ENCODE data around the gene MCF2L. TPM values are rescaled to one million over a fixed set of nuclear protein-coding genes. Genes with fewer than 3 reads are reported as not detected.

Gene MCF2L
- total RNA-seq, 2 experiments from 2014 or later, result 13.0 to 13.5 TPM

- TF ChIP-seq, protein P1, sequence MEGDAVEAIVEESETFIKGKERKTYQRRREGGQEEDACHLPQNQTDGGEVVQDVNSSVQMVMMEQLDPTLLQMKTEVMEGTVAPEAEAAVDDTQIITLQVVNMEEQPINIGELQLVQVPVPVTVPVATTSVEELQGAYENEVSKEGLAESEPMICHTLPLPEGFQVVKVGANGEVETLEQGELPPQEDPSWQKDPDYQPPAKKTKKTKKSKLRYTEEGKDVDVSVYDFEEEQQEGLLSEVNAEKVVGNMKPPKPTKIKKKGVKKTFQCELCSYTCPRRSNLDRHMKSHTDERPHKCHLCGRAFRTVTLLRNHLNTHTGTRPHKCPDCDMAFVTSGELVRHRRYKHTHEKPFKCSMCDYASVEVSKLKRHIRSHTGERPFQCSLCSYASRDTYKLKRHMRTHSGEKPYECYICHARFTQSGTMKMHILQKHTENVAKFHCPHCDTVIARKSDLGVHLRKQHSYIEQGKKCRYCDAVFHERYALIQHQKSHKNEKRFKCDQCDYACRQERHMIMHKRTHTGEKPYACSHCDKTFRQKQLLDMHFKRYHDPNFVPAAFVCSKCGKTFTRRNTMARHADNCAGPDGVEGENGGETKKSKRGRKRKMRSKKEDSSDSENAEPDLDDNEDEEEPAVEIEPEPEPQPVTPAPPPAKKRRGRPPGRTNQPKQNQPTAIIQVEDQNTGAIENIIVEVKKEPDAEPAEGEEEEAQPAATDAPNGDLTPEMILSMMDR (IDR thresholded peaks at IDR 0.05), result no peak
- DNase-seq, result no peak
- H3K27ac ChIP-seq (ENCODE audit: low read depth in 1 of 2, low read length in 2 of 2), result no peak overlapping the region
- H3K27me3 Mint-ChIP-seq, result no peaks in the 10 kb centered on the region
- intact Hi-C loops (cut with DNase I, micrococcal nuclease), result no loop called here
- peaks cover 12% of the 10 kb centered on the region for H3K36me3 Mint-ChIP-seq (ENCODE audit: low read depth)
- no peak overlapping the region for H3K4me3 ChIP-seq (ENCODE audit: low read length)
- H3K4me1 ChIP-seq (ENCODE audit: insufficient read depth, low read length), result no peaks in the 10 kb centered on the region
- no peak for ATAC-seq (ENCODE audit: poor library complexity)
- no peaks in the 10 kb centered on the region for H3K4me1 Mint-ChIP-seq (ENCODE audit: low read depth)
- ChIA-PET CTCF (no interaction called here), POLR2A (no interaction called here)
- H3K9me3 Mint-ChIP-seq, result no peaks in the 10 kb centered on the region
- H3K27me3 ChIP-seq (ENCODE audit: control insufficient read depth in 1 of 2, insufficient read depth in 2 of 2, low read length in 2 of 2), result no peaks in the 10 kb centered on the region
- H3K4me3 Mint-ChIP-seq, result no peak overlapping the region
- peaks cover 0 to 4% of the 10 kb centered on the region in 2 experiments for H3K9me3 ChIP-seq (ENCODE audit: control insufficient read depth in 1 of 2, insufficient read depth in 1 of 2, low read length in 2 of 2)
- H3K36me3 ChIP-seq (ENCODE audit: insufficient read depth, low read length), result peaks cover 3% of the 10 kb centered on the region
- no peak overlapping the region for H3K27ac Mint-ChIP-seq
Observed at GRCh38 chr13:113065406-113066141, 96.6 kb downstream of the MCF2L start.

- DNase-seq (no peak), ATAC-seq (ENCODE audit: poor library complexity) (no peak)
- H3K27me3 Mint-ChIP-seq, result no peaks in the 10 kb centered on the region
- Histone ChIP-seq H3K4me3 (ENCODE audit: low read length) (no peak overlapping the region), H3K9me3 (ENCODE audit: control insufficient read depth in 1 of 2, insufficient read depth in 1 of 2, low read length in 2 of 2) (peaks cover 0 to 4% of the 10 kb centered on the region in 2 experiments), H3K4me1 (ENCODE audit: insufficient read depth, low read length) (no peaks in the 10 kb centered on the region), H3K27ac (ENCODE audit: low read depth in 1 of 2, low read length in 2 of 2) (no peak overlapping the region), H3K27me3 (ENCODE audit: control insufficient read depth in 1 of 2, insufficient read depth in 2 of 2, low read length in 2 of 2) (no peaks in the 10 kb centered on the region), H3K36me3 (ENCODE audit: insufficient read depth, low read length) (peaks cover 3% of the 10 kb centered on the region)
- H3K36me3 Mint-ChIP-seq (ENCODE audit: low read depth), result peaks cover 17% of the 10 kb centered on the region
- intact Hi-C loops (cut with DNase I, micrococcal nuclease), result no loop called here
- no peaks in the 10 kb centered on the region for H3K4me1 Mint-ChIP-seq (ENCODE audit: low read depth)
- H3K9me3 Mint-ChIP-seq, result no peaks in the 10 kb centered on the region
- ChIA-PET POLR2A (no interaction called here), CTCF (no interaction called here)
- no peak overlapping the region for H3K27ac Mint-ChIP-seq
- TF ChIP-seq, protein P1 (IDR thresholded peaks at IDR 0.05), result no peak
- H3K4me3 Mint-ChIP-seq, result no peak overlapping the region
Observed at GRCh38 chr13:113066142-113066455, 97.1 kb downstream of the MCF2L start.

DNA sequence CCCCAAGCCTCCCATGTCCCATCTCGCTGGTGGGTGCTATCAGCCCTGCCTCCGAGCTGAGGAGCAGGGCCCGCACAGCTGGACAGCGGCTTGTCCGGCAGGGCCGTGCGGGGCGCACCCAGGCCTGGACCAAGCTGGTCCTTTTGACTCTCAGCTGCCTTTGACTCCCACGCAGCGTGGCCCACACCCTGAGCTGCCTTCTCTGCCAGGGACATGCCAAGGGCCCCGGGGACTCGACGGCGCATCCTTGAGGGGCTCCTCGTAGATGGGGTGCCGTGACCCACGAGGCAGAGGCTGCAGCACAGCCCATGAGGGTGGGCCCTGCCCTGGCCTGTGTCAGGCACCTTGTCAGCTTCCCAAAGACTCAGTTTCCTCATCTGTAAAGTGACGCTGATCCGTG, 97.7 kb downstream of the MCF2L start:
- Mint-ChIP-seq H3K36me3 (ENCODE audit: low read depth) (peaks cover 24% of the 10 kb centered on the region), H3K9me3 (no peaks in the 10 kb centered on the region), H3K27me3 (no peaks in the 10 kb centered on the region), H3K4me3 (no peak overlapping the region), H3K27ac (no peak overlapping the region), H3K4me1 (ENCODE audit: low read depth) (no peaks in the 10 kb centered on the region)
- Histone ChIP-seq H3K27me3 (ENCODE audit: control insufficient read depth in 1 of 2, insufficient read depth in 2 of 2, low read length in 2 of 2) (no peaks in the 10 kb centered on the region), H3K27ac (ENCODE audit: low read depth in 1 of 2, low read length in 2 of 2) (no peak overlapping the region), H3K36me3 (ENCODE audit: insufficient read depth, low read length) (peaks cover 3% of the 10 kb centered on the region), H3K4me3 (ENCODE audit: low read length) (no peak overlapping the region), H3K9me3 (ENCODE audit: control insufficient read depth in 1 of 2, insufficient read depth in 1 of 2, low read length in 2 of 2) (peaks cover 0 to 4% of the 10 kb centered on the region in 2 experiments), H3K4me1 (ENCODE audit: insufficient read depth, low read length) (no peaks in the 10 kb centered on the region)
- ChIA-PET POLR2A (no interaction called here), CTCF (no interaction called here)
- intact Hi-C loops (cut with DNase I, micrococcal nuclease), result no loop called here
- TF ChIP-seq, protein P1 (IDR thresholded peaks at IDR 0.05), result no peak
- no peak for DNase-seq
- ATAC-seq (ENCODE audit: poor library complexity), result no peak

All from CD4-positive, alpha-beta T cell (primary cell).